HT-29 (cell line): ENCODE results near the gene DAB2IP. TPM values are rescaled to one million over a fixed set of nuclear protein-coding genes. Genes with fewer than 3 reads are reported as not detected.

ENCODE experiments used
- DNase-seq: peaks from one replicate; pipeline ENCODE4 v3.0.0-alpha.2; 2015; ENCODE audit warnings: low spot score
- total RNA-seq: library from RNA; depleted of rRNA; stranded (reverse); fragments of >200 nt; shearing (Covaris generic); gene quantifications from 2 replicates; pipeline ENCODE4 v1.2.3, GENCODE V29; 2014

Gene DAB2IP
- total RNA-seq, 1 experiment from 2014 or later = 58.1 TPM

- DNase-seq = no peak
Observed at GRCh38 chr9:121758693-121759092, 107.3 kb downstream of the DAB2IP start.

- DNase-seq = no peak
Observed at GRCh38 chr9:121759996-121760395, 108.6 kb downstream of the DAB2IP start.

GRCh38 chr9:121760571-121760970, 109.1 kb downstream of the DAB2IP start:
- DNase-seq = no peak

DNA sequence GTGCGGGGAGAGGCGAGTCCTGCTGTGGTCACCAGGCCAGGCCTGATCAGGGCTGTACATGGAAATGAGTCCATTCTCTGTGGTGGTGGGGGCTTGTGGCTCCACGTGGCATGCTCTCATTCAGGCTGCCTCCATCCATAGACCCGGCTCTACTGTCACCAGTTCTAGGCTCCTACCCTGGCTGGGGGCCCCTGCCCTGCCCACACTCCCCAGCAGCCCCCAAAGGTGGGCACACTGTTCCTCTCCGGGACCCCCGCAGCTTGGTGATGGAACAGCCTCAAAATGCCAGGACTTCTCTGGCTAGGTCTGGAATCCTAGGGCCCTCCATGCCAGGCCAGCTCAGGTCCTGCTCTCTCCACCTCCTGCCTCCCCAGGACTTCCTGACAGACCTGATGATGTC, 111.7 kb downstream of the DAB2IP start:
- DNase-seq = no peak

GRCh38 chr9:121763561-121764370, 112.3 kb downstream of the DAB2IP start:
- no peak for DNase-seq

DNA sequence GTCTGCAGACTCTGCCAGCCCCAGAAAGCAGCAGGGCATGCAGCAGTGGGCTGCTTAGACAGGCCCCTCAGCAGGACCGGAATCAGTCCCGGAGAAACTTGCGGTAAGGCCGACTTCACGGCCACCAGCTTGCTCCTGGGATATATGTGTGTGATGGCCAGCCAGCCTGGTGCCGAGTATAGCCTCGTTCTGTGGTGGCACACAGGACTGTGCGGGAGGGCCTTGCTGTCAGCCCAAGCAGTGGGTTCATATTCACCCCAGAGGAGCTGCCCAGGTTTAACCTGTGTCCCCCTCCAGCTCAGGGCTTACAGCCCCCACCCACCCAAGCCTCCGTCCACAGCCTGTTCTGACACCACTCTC, 112.9 kb downstream of the DAB2IP start:
- no peak for DNase-seq

GRCh38 chr9:121765021-121765950, 113.9 kb downstream of the DAB2IP start:
- DNase-seq = peak; percentile 17

DNA sequence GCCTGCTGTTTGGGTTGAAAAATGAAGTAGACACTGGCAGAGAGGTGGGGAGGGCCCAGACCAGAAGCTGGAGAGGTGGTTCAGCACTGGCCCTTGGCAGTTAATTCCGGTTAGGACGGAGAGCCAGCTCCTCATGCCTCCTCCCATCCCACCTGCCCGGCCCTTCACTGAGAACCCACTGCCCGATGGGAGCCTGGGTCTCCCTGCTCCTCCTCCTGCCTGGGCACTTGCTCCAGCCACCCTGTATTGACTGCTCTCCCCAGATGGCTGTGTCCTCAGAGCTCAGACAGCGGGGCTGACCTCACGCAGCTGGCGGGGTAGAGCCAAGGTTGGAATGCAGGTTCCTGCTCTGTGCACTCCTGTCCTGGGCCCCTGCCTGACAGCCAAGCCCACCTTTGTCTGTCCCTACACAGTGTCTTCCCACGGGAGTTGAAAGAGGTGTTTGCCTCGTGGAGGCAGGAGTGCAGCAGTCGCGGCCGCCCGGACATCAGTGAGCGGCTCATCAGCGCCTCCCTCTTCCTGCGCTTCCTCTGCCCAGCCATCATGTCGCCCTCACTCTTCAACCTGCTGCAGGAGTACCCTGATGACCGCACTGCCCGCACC, 114.7 kb downstream of the DAB2IP start:
- DNase-seq = no peak

GRCh38 chr9:121767171-121767769, 115.8 kb downstream of the DAB2IP start:
- DNase-seq = no peak

GRCh38 chr9:121768416-121769015, 117.1 kb downstream of the DAB2IP start:
- DNase-seq = no peak

GRCh38 chr9:121769939-121770338, 118.5 kb downstream of the DAB2IP start:
- no peak for DNase-seq

DNA sequence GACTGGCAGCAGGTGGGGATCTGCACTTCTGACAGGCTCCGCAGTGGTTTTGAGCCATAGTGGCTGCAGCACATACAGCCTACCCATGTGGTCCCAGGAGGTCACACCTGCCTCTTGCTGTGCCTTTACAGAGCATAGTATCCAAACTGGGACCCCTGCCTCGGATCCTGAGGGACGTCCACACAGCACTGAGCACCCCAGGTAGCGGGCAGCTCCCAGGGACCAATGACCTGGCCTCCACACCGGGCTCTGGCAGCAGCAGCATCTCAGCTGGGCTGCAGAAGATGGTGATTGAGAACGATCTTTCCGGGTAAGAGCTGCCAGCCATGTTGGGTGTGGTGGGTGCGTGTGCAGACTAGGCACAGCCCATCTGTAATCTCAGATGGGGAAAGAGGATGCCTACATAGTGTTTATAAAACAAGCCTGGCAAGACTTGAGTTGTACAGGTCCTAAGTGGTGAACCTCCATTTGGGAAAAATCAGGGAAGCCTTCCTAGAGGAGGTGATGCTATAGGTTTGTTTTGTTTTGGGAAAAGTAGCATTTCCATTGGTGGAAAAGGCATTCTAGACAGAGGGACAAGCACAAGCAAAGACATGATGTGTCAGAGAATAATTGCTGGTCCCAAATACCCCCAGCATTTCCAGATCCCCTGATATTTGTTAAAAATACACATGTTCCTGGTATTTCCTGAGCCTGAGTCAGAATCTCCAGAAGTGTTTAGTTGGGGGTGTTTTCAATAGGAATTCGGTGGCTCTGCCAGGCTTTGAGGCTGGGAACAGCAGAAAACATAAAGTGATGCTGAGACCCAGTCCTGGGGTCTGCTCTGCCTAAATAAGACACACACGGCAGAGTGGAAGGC, 119.2 kb downstream of the DAB2IP start:
- DNase-seq = no peak

DNA sequence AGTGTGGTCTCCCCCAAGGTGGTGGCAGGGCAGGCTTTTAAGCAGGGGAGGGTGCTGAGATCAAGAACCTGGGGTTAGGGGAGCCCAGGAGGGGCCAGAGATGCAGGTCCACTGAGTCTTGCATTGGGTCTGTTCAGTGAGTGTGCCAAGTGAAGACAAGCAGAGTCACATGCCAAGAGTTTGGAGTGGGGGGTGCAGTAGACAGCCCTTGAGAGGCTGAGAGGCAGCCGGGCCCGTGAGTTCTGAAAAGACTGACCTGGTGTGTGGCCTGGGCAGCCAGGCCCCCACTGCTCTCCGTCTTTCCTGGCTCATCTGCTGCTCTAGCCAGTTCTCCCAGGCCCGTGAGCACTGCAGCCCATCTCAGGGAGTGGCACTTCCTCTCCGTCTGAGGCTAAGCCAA, 120.0 kb downstream of the DAB2IP start:
- no peak for DNase-seq

DNA sequence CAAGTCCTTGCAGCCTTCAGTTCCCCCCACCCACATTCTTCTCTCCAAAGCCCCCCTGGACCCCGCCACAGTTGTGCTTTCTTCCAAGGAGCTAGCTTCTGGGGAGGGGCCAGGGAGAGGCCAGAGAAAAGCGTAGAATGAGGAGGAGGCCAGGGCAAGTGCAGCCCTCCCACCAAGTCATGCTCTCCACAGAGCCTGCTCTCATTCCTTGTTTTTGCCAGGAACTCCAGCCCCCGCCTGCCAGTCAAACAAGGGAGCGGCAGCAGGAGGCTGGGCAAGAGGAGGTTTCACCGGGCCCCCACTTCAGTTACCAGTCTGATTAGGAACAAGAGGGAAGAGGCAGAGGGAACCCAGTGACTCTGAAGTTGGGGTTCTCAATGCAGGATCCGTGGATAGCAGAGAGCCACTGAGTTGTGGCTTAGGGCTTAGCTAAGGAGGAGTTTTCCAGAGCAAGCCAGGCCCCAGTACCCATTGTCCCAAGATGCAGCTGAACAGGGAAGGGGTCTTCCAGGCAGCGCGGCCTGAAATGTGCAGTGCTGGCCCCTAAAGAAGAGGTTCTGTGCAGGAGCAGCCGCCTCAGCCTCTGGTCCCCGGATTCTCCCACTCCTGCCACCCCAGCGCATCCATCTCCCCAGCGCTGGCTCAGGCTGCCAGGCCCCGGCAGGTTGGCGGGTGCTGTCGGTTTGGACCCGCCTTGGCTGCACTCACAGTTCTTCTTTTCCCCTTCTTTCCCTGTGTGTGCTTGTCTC, 120.6 kb downstream of the DAB2IP start:
- no peak for DNase-seq

GRCh38 chr9:121772600-121773285, 121.3 kb downstream of the DAB2IP start:
- no peak for DNase-seq

GRCh38 chr9:121773286-121773953, 122.0 kb downstream of the DAB2IP start:
- no peak for DNase-seq

GRCh38 chr9:121773954-121774714, 122.7 kb downstream of the DAB2IP start:
- no peak for DNase-seq
